ENCODE measurements around the gene AMPH. TPM values are rescaled to one million over a fixed set of nuclear protein-coding genes. Genes with fewer than 3 reads are reported as not detected.

Gene AMPH
- total RNA-seq, 1 experiment from 2014 or later, result not detected

DNA sequence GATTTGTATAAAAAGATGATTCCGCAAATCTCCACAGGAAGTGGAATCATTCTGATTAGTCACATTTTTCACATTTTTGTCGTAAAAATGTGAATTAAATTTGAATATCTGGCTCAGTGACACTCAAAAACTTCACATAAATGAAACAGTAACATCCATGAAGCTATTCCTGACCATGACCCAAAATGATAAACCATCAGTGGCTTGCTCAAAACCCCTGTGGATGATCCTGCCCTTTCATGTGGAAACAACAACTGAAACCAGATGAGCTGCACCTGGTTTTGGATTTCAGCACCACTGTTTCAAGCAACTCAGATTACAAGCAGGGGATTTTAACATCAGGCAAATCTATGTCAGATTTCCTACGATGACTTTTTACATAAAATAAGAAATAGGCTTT is 80.3 kb downstream of the AMPH start:
- H3K9ac ChIP-seq (ENCODE audit: low read length), result no peak overlapping the region
- ChIA-PET CTCF (no interaction called here), POLR2A (ENCODE audit: unreplicated experiment) (no interaction called here)
- peaks cover 27% of the 10 kb centered on the region for H3K27me3 ChIP-seq (ENCODE audit: low read length)
- H2AFZ ChIP-seq (ENCODE audit: low read length), result no peak overlapping the region
- H3K4me1 ChIP-seq (ENCODE audit: insufficient read depth, low read length), result no peaks in the 10 kb centered on the region
- no peaks in the 10 kb centered on the region for H3K36me3 ChIP-seq (ENCODE audit: low read depth, low read length)
- H3K4me3 ChIP-seq (ENCODE audit: low read length), result no peak overlapping the region
- no peak for DNase-seq
- intact Hi-C loops (cut with micrococcal nuclease), result no loop called here
- no peak overlapping the region for H3K4me2 ChIP-seq (ENCODE audit: low read length)
- H4K20me1 ChIP-seq (ENCODE audit: low read length), result no peaks in the 10 kb centered on the region
- no TSS peak for BruUV-seq (replicated peaks)
- H3K9me2 ChIP-seq (replicated peaks; ENCODE audit: low read length), result no peaks in the 10 kb centered on the region
- no peaks in the 10 kb centered on the region for H3K79me2 ChIP-seq (ENCODE audit: low read length)
- no peak for TF ChIP-seq EZH2phosphoT487 (IDR thresholded peaks at IDR 0.05; ENCODE audit: borderline replicate concordance, low read length)
- no peaks in the 10 kb centered on the region for H3F3A ChIP-seq (ENCODE audit: low read length, unreplicated experiment)
- ATAC-seq, result no peak
- no peaks in the 10 kb centered on the region for H3K9me3 ChIP-seq (ENCODE audit: low read length)
- no peak overlapping the region for H3K27ac ChIP-seq (ENCODE audit: low read length)

- CTCF ChIA-PET, result no interaction called here
- TF ChIP-seq CTCF (conservative IDR thresholded peaks at IDR 0.05; ENCODE audit: low read depth, low read length) (no peak), EZH2 (IDR thresholded peaks at IDR 0.05; ENCODE audit: low read length, unreplicated experiment) (no peak), EZH2phosphoT487 (IDR thresholded peaks at IDR 0.05; ENCODE audit: borderline replicate concordance, low read length) (no peak)
- ATAC-seq, result no peak
These were observed 82.6 kb downstream of the AMPH start for GRCh38 chr7:38548605-38549004.

DNA sequence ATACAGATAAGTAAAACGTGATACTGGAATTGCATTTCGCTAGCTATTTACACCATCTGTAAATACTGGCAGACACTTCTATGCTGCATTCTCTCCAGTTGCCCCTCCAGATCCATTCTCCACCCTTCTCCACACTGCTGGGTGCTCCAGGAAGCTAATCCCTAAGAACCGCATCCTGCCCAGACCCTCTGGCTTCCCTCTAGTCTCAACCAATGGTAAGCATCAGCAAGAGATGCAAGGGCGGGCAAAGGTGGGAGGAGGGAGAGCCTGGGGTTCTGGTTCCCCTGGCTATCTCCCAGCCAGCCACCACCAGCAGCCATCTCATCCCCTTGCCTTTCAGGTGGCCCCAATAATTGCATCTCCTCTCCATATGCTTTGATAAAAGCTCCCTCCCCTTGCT is 84.4 kb downstream of the AMPH start:
- Histone ChIP-seq H3K9me3 (ENCODE audit: low read length) (no peaks in the 10 kb centered on the region), H2AFZ (ENCODE audit: low read length) (no peak overlapping the region), H3K27me3 (ENCODE audit: low read length) (peaks cover 27% of the 10 kb centered on the region), H3K27ac (ENCODE audit: low read length) (no peak overlapping the region), H3K79me2 (ENCODE audit: low read length) (no peaks in the 10 kb centered on the region), H4K20me1 (ENCODE audit: low read length) (no peaks in the 10 kb centered on the region), H3K36me3 (ENCODE audit: low read depth, low read length) (no peaks in the 10 kb centered on the region), H3K4me1 (ENCODE audit: insufficient read depth, low read length) (no peaks in the 10 kb centered on the region), H3K4me2 (ENCODE audit: low read length) (no peak overlapping the region), H3F3A (ENCODE audit: low read length, unreplicated experiment) (no peaks in the 10 kb centered on the region), H3K9ac (ENCODE audit: low read length) (no peak overlapping the region), H3K9me2 (replicated peaks; ENCODE audit: low read length) (no peaks in the 10 kb centered on the region), H3K4me3 (ENCODE audit: low read length) (no peak overlapping the region)
- no TSS peak for BruUV-seq (replicated peaks)
- no peak for TF ChIP-seq EZH2phosphoT487 (IDR thresholded peaks at IDR 0.05; ENCODE audit: borderline replicate concordance, low read length)
- no peak for TF ChIP-seq CTCF (conservative IDR thresholded peaks at IDR 0.05; ENCODE audit: low read depth, low read length)
- TF ChIP-seq EZH2 (IDR thresholded peaks at IDR 0.05; ENCODE audit: low read length, unreplicated experiment), result no peak
- DNase-seq, result no peak
- ATAC-seq, result no peak
- ChIA-PET CTCF (no interaction called here), POLR2A (ENCODE audit: unreplicated experiment) (no interaction called here)
- intact Hi-C loops (cut with micrococcal nuclease), result no loop called here

More at GRCh38 chr7:38548605-38549004, 82.6 kb downstream of the AMPH start:
- no peaks in the 10 kb centered on the region for H3K9me3 ChIP-seq (ENCODE audit: low read length)
- no peak overlapping the region for H3K4me3 ChIP-seq (ENCODE audit: low read length)
- H3F3A ChIP-seq (ENCODE audit: low read length, unreplicated experiment), result no peaks in the 10 kb centered on the region
- H4K20me1 ChIP-seq (ENCODE audit: low read length), result no peaks in the 10 kb centered on the region
- no peaks in the 10 kb centered on the region for H3K79me2 ChIP-seq (ENCODE audit: low read length)
- H3K27ac ChIP-seq (ENCODE audit: low read length), result no peak overlapping the region
- DNase-seq, result no peak
- no peak overlapping the region for H2AFZ ChIP-seq (ENCODE audit: low read length)
- H3K4me2 ChIP-seq (ENCODE audit: low read length), result no peak overlapping the region
- no peak overlapping the region for H3K9ac ChIP-seq (ENCODE audit: low read length)
- H3K4me1 ChIP-seq (ENCODE audit: insufficient read depth, low read length), result no peaks in the 10 kb centered on the region
- H3K27me3 ChIP-seq (ENCODE audit: low read length), result peaks cover 27% of the 10 kb centered on the region
- POLR2A ChIA-PET (ENCODE audit: unreplicated experiment), result no interaction called here
- H3K9me2 ChIP-seq (replicated peaks; ENCODE audit: low read length), result no peaks in the 10 kb centered on the region
- no TSS peak for BruUV-seq (replicated peaks)
- H3K36me3 ChIP-seq (ENCODE audit: low read depth, low read length), result no peaks in the 10 kb centered on the region
- intact Hi-C loops (cut with micrococcal nuclease), result no loop called here
